ENCODE results near the gene WTAP. TPM values are rescaled to one million over a fixed set of nuclear protein-coding genes. Genes with fewer than 3 reads are reported as not detected.

The WTAP gene
- total and polyA plus RNA-seq, 2 experiments from 2014 or later = 108 to 121 TPM

GRCh38 chr6:159739341-159739740 is 12.0 kb downstream of the WTAP start:
- no peak for TF ChIP-seq STAT1 (IDR thresholded peaks at IDR 0.05; ENCODE audit: unreplicated experiment)
- TF ChIP-seq CREB1 (CRISPR knock-in tag; IDR thresholded peaks at IDR 0.05; ENCODE audit: low read depth) = no peak
- TF ChIP-seq NANOG (IDR thresholded peaks at IDR 0.05; ENCODE audit: borderline replicate concordance) = no peak
- TF ChIP-seq ZNF331 (CRISPR knock-in tag; IDR thresholded peaks at IDR 0.05; ENCODE audit: low read depth) = no peak
- no peak for TF ChIP-seq JUNB (IDR thresholded peaks at IDR 0.05; ENCODE audit: unreplicated experiment)
- no peak for TF ChIP-seq EZH2 (IDR thresholded peaks at IDR 0.05; ENCODE audit: low read depth, unreplicated experiment)
- TF ChIP-seq, protein P1, sequence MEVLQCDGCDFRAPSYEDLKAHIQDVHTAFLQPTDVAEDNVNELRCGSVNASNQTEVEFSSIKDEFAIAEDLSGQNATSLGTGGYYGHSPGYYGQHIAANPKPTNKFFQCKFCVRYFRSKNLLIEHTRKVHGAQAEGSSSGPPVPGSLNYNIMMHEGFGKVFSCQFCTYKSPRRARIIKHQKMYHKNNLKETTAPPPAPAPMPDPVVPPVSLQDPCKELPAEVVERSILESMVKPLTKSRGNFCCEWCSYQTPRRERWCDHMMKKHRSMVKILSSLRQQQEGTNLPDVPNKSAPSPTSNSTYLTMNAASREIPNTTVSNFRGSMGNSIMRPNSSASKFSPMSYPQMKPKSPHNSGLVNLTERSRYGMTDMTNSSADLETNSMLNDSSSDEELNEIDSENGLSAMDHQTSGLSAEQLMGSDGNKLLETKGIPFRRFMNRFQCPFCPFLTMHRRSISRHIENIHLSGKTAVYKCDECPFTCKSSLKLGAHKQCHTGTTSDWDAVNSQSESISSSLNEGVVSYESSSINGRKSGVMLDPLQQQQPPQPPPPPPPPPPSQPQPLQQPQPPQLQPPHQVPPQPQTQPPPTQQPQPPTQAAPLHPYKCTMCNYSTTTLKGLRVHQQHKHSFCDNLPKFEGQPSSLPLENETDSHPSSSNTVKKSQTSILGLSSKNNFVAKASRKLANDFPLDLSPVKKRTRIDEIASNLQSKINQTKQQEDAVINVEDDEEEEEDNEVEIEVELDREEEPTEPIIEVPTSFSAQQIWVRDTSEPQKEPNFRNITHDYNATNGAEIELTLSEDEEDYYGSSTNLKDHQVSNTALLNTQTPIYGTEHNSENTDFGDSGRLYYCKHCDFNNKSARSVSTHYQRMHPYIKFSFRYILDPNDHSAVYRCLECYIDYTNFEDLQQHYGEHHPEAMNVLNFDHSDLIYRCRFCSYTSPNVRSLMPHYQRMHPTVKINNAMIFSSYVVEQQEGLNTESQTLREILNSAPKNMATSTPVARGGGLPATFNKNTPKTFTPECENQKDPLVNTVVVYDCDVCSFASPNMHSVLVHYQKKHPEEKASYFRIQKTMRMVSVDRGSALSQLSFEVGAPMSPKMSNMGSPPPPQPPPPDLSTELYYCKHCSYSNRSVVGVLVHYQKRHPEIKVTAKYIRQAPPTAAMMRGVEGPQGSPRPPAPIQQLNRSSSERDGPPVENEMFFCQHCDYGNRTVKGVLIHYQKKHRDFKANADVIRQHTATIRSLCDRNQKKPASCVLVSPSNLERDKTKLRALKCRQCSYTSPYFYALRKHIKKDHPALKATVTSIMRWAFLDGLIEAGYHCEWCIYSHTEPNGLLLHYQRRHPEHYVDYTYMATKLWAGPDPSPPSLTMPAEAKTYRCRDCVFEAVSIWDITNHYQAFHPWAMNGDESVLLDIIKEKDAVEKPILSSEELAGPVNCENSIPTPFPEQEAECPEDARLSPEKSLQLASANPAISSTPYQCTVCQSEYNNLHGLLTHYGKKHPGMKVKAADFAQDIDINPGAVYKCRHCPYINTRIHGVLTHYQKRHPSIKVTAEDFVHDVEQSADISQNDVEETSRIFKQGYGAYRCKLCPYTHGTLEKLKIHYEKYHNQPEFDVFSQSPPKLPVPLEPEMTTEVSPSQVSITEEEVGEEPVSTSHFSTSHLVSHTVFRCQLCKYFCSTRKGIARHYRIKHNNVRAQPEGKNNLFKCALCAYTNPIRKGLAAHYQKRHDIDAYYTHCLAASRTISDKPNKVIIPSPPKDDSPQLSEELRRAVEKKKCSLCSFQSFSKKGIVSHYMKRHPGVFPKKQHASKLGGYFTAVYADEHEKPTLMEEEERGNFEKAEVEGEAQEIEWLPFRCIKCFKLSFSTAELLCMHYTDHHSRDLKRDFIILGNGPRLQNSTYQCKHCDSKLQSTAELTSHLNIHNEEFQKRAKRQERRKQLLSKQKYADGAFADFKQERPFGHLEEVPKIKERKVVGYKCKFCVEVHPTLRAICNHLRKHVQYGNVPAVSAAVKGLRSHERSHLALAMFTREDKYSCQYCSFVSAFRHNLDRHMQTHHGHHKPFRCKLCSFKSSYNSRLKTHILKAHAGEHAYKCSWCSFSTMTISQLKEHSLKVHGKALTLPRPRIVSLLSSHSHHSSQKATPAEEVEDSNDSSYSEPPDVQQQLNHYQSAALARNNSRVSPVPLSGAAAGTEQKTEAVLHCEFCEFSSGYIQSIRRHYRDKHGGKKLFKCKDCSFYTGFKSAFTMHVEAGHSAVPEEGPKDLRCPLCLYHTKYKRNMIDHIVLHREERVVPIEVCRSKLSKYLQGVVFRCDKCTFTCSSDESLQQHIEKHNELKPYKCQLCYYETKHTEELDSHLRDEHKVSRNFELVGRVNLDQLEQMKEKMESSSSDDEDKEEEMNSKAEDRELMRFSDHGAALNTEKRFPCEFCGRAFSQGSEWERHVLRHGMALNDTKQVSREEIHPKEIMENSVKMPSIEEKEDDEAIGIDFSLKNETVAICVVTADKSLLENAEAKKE (CRISPR knock-in tag; IDR thresholded peaks at IDR 0.05) = no peak
- TF ChIP-seq, protein P2, sequence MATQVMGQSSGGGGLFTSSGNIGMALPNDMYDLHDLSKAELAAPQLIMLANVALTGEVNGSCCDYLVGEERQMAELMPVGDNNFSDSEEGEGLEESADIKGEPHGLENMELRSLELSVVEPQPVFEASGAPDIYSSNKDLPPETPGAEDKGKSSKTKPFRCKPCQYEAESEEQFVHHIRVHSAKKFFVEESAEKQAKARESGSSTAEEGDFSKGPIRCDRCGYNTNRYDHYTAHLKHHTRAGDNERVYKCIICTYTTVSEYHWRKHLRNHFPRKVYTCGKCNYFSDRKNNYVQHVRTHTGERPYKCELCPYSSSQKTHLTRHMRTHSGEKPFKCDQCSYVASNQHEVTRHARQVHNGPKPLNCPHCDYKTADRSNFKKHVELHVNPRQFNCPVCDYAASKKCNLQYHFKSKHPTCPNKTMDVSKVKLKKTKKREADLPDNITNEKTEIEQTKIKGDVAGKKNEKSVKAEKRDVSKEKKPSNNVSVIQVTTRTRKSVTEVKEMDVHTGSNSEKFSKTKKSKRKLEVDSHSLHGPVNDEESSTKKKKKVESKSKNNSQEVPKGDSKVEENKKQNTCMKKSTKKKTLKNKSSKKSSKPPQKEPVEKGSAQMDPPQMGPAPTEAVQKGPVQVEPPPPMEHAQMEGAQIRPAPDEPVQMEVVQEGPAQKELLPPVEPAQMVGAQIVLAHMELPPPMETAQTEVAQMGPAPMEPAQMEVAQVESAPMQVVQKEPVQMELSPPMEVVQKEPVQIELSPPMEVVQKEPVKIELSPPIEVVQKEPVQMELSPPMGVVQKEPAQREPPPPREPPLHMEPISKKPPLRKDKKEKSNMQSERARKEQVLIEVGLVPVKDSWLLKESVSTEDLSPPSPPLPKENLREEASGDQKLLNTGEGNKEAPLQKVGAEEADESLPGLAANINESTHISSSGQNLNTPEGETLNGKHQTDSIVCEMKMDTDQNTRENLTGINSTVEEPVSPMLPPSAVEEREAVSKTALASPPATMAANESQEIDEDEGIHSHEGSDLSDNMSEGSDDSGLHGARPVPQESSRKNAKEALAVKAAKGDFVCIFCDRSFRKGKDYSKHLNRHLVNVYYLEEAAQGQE (IDR thresholded peaks at IDR 0.05; ENCODE audit: unreplicated experiment) = no peak
- no peak for TF ChIP-seq CTCF (conservative IDR thresholded peaks at IDR 0.05; ENCODE audit: low read depth in 2 of 2)
- no peak for TF ChIP-seq ZNF114 (CRISPR knock-in tag; IDR thresholded peaks at IDR 0.05)
- no peak for TF ChIP-seq ETS1 (IDR thresholded peaks at IDR 0.05)
- TF ChIP-seq EZH2phosphoT487 (IDR thresholded peaks at IDR 0.05; ENCODE audit: unreplicated experiment) = no peak
- no peak for TF ChIP-seq POLR2AphosphoS5 (IDR thresholded peaks at IDR 0.05; ENCODE audit: low read depth)
- Histone ChIP-seq H3K27me3 (ENCODE audit: insufficient read depth) (no peaks in the 10 kb centered on the region), H3K27ac (ENCODE audit: low read depth) (no peak overlapping the region), H3K79me2 (replicated peaks; ENCODE audit: insufficient read depth) (peaks cover 100% of the 10 kb centered on the region), H4K20me1 (replicated peaks; ENCODE audit: insufficient read depth) (peaks cover 49% of the 10 kb centered on the region), H3F3A (replicated peaks; ENCODE audit: low read depth) (no peaks in the 10 kb centered on the region), H3K36me3 (ENCODE audit: insufficient read depth) (peaks cover 62% of the 10 kb centered on the region), H3K4me3 (no peak overlapping the region), H3K4me1 (ENCODE audit: insufficient read depth) (no peaks in the 10 kb centered on the region), H2AFZ (no peak overlapping the region), H3K4me2 (no peak overlapping the region), H3K9me2 (ENCODE audit: insufficient read depth) (no peaks in the 10 kb centered on the region)
- H3K36me3 Mint-ChIP-seq (ENCODE audit: low read depth) = peaks cover 58% of the 10 kb centered on the region
- ATAC-seq = no peak
- H3K9me3 Mint-ChIP-seq = no peaks in the 10 kb centered on the region
- no peak overlapping the region for H3K4me3 Mint-ChIP-seq
- no peaks in the 10 kb centered on the region for H3K27me3 Mint-ChIP-seq (ENCODE audit: insufficient read depth, low read depth, poor library complexity)
- no peak for DNase-seq (ENCODE audit: low spot score)
- no peaks in the 10 kb centered on the region for H3K4me1 Mint-ChIP-seq
- H3K27ac Mint-ChIP-seq = no peak overlapping the region

Measured in GM23338 (cell line).